Measurements from ENCODE around the gene KCNIP2.

The KCNIP2 gene

GRCh38 chr10:101850749-101851148 lies 7.1 kb upstream of the KCNIP2 start:
- DNase-seq: no peak

GRCh38 chr10:101848894-101849351 lies 5.3 kb upstream of the KCNIP2 start:
- peak; percentile 16 for DNase-seq

DNA sequence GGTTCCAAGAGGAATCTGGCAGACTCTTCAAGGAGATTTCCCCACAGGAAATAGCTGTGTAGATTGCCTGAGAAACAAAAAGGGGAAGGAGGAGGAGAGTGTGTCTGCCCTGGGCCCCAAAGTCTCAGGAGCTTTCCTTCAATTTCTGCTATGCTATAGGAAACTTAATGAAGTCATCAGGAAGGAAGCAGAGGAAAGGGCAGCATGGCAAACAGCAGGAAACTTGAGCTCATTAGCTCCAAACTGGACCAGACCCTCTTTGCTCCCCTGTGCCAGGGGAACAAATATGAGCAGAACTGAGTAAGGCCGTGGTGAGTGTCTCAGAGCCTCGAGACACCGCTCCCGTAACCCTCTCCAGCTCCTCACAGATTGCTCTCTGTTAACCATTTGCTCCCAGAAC lies 4.8 kb upstream of the KCNIP2 start:
- no peak for DNase-seq

- no peak for DNase-seq
These were observed 2.3 kb upstream of the KCNIP2 start for GRCh38 chr10:101845893-101846292.

GRCh38 chr10:101841826-101842225 lies 1.8 kb downstream of the KCNIP2 start:
- no peak for DNase-seq

GRCh38 chr10:101840741-101841453 lies 2.7 kb downstream of the KCNIP2 start:
- DNase-seq: peak; percentile 63

DNA sequence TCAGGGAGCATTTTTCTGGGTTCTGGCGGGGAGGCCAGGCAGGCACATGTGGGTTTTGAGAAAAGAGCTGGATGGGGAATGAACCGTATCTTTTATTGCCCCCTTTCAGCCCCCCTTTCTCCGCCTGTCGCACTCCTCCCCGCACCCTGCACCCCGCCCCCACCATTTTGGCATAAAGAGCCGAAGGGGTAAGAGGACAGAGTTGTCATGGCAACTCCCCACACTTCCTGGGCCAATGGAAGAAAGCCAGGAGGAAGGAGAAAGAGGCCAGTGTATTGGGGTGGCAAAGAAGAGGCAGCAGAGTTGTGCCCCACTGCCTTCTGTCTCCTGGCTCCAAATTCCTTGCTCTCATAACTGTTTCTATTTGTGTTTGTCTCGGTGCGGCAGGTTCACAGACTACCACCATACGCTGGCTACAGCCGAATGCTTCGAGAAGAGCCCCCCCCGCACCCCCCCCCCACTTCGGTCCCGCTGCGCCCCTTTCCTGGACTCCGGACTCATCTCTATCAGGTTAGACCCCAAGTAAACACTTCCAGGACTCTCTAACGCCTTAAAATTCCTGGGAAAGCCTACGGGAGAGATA lies 3.4 kb downstream of the KCNIP2 start:
- DNase-seq: no peak

DNA sequence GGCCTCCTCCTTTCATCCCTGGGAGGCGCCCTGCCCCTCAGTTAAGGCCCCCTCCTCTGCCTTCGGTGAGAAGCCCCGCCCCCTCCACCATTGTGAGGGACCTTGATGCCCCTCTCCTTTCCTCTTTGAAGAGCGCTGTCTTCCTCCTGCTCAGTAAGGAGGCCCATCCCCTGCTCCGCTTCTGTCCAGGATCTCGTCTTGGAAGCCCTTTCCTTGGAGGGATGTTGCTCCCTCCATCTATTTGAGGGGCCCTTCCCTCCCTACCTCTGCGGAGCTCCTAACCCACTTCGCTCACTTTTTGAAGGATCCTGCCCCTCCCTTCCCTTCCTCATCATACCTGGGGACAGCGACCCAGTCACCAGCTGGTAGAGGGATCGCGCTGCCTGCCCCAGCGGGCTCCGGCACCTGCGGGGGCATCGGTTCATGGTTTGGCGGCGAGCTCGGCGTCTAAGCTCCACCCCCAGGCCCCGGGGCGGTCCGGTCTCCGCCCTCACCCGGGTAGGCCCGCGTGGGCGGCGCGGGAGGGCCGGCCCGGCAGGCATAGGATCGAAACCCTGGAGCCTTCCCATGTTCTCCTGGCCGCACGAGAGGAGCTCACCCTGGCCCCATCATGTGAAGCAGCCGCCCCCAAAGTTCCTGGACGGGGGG lies 4.1 kb downstream of the KCNIP2 start:
- no peak for DNase-seq

- DNase-seq: no peak
These were observed 4.6 kb downstream of the KCNIP2 start for GRCh38 chr10:101839002-101839401.

DNA sequence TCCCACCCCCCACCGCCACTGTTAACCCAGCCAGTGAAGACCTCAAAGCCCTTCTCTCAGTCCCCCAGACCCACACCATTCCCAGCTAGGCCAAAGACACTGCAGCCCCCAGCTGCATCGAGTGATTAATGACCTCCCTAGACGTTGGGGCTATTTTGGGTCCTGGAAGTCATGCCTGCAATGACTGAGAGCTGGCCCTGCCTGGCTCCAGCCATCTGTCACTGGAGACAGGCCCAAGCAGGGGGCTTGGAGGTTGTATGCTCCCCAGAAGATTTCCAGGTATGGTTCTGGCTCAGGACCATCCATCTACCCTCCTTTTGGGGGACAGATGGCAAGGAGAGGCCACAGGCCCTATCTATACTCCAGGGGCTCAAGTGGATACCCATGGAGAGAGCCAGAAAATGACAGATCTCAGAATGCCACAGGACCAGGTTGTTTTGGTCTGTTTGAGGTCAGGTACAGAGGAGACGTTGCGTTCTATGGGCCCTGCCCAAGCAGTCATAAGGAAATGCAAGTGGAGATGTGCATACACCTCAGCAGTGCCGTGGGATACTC lies 5.1 kb downstream of the KCNIP2 start:
- no peak for DNase-seq

- no peak for DNase-seq
These were observed 5.9 kb downstream of the KCNIP2 start for GRCh38 chr10:101837748-101838147.

DNA sequence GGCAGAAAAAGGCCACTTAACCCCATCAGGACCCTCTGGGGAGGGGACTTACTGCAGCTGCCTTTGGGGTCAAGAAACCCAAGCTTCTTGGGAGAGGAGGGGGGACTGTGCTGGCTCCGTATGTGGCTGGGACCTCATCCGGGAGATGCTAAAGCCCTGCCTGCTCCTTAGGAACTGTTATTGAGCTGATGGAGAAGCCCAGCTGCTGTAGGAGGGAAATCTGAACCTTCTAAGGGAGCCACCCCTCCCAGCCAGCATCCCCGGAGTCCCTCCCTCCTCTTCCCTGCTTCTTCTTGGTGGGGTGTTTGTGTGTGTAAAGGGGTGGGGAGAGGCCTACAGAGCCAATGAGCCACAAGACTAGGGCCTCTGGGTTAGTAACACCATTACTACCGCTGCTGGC lies 8.2 kb downstream of the KCNIP2 start:
- no peak for DNase-seq

- DNase-seq: peak; percentile 71
These were observed 9.3 kb downstream of the KCNIP2 start for GRCh38 chr10:101834341-101834740.

DNA sequence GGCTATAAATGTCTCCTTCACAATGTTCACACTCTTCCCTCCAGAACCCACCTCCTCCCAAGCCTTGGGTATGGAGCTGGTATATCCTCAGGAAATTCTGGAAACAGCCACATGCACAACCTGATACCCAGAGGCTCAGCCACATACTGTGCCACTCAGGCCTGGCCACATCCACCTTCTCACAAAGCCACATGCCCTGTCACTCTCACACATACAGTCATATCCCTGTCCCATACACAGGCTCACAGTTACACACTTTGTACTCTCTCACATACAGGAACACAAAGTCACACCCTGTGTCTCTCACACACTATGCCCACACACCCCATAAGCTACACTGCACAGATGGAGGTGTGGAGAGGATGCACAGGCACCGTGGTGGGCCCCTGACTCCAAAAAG lies 10.1 kb downstream of the KCNIP2 start:
- DNase-seq: no peak

- DNase-seq: no peak
These were observed 11.3 kb downstream of the KCNIP2 start for GRCh38 chr10:101832325-101832771.

DNA sequence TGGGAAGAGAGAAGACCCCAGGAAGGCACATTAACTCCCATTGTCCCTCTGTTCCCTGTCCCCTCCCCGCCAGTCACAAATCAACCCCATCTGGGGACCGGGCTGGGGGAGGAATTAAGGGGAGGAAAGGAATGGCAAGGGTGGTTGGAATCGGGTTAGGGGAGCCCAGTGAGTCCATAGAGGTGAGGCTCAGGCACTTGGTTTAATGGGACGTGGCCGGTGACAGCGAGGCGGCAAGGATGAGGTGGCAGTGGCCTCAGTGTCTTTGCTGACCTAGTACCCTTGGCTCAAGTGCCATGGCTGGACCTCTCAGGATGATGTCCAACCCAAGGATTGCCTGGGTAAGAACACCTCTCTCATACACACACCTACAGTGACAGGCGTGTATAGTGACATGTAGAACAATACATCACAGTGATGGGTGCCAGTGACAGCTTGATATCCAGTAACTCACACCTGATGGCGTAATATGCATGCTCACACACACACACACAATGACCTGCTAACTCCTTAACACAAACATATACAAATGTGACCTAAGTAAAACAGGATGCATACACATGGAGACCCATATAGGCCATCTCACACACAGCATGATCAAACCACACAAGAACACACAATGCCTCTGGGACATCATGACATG lies 12.3 kb downstream of the KCNIP2 start:
- DNase-seq: no peak

DNA sequence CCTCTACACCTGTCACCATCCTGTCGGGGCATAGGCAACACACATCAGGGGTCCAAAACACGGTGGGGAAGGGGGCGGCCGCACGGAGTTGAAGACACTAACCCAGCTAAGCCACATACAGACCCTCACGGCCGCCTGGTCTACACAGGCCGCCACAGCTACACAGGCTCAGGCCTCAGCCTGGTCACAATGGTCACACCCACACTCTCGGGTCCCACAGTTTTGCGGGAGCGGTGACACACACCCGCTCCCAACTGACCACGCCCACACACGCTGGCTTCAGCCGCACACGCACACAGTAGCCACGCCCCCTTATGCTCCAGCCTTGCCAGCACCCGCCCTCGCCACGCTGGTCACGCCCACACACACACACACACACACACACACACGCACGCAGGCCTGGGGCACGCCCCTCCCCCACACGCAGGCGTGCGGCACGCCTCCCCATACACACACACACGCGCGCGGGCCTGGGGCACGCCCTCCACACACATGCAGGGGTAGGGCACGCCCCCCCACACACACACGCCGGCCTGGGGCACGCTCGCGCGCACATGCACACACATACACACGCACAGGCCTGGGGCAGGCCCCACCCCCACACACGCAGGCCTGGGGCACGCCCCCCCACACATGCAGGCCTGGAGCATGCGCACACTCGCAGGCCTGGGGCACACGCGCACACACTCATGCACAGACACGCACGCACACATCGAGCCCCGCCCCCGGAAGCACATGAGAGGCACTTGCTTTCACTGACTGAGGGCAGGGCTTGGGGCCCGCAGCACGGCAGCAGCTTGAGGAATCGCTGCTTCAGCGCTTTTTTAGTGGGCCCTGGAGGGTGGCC lies 13.1 kb downstream of the KCNIP2 start:
- DNase-seq: peak; percentile 90

- peak; percentile 6 for DNase-seq
These were observed 13.9 kb downstream of the KCNIP2 start for GRCh38 chr10:101829561-101830315.

- DNase-seq: no peak
These were observed 14.6 kb downstream of the KCNIP2 start for GRCh38 chr10:101828766-101829551.

DNA sequence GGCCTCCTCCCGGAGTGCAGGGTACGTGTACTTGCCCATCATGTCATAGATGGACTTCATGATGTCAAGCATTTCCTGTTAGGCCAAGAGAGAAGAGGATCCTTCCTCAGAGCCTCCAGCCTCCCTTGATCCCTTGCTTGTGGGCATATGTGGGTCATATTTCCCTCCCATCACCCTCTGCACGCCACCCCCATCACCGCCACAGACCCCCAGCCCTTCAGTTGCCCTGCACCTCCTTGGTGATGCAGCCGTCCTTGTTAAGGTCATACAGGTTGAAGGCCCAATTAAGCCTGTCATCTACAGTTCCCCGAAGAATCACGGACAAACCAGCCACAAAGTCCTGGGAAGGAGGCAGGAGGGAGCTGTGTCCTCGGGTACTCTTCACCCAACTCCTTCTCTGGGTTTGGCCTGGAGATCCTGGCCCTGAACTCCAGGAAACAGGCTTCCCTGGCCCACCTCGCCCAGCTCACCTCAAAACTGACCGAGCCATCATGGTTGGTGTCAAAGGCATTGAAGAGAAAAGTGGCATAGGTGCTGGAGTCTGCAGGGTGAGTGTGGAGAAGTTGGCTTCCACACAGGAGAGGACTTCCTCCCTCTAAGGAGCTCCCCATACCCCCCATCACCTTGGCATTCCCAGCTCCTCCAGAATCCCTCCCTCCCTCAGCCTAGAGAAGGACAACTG lies 15.5 kb downstream of the KCNIP2 start:
- DNase-seq: no peak

Data from GDM1 (cell line).